ENCODE data around the gene KCTD19. TPM values are rescaled to one million over a fixed set of nuclear protein-coding genes. Genes with fewer than 3 reads are reported as not detected.
A peak's percentile ranks its signal among the peaks of the same experiment; 100 is the strongest.

The KCTD19 gene
- total RNA-seq, 2 experiments from 2014 or later, result 1.1 to 3.3 TPM

DNA sequence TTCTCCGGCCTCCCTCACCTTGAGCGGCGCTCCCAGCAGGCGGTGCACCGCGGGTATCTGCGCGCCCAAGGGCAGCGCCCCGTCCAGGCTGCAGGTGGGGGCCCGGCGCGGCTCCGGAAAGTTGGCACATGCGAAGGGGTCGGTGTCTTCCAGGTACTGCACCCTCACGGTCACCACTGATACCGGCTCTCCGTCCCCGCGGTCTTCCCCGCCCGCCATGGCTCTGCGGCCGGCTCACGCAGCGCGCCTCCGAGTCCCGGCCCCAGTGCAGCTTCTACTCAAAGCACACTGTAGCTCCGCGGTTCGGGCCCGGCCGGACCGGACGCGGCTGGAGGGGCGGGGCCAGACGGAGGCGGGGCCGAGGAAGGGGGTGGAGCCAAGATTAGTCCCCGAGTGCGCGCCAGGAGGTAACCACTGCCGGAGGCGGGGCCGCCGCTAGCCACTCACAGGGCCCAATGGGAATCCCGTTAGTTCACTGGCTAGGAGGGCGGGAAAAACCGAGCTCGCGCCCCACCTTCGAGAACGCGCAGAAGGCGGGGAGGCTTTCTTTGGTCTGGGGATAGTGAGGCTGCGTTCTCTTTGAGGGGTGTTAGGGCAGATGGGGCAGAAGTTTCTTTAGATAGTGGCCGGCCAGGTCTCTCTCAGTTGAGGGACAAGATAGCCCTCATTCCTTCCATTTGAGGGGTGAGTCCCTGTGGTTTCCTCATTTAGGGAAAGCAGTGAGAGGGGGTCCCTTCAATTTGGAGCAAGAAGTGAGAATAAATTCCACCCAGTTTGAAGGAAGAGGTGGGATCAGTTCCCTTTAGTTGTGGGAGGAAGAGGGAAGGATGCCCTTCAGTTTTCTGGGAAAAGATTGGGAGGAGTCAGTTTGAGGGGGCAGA lies 79.1 kb downstream of the KCTD19 start, which contains the start of gene FHOD1:
Gene FHOD1, minus strand, starts transcription at position 290 of the 881 bp plus-strand sequence. Its CDS starts 71 bp downstream, at position 219.
- Mint-ChIP-seq H3K27ac (peak within 1 kb of the TSS; percentile 93), H3K9me3 (ENCODE audit: low read depth) (no peaks in the 10 kb centered on the region), H3K4me1 (peaks cover 45% of the 10 kb centered on the region), H3K4me3 (peak within 1 kb of the TSS; percentile 87), H3K27me3 (peaks cover 12% of the 10 kb centered on the region), H3K36me3 (no peaks in the 10 kb centered on the region)
- CTCF ChIA-PET, result interaction anchor here (0.6 to 5.8 kb wide), 19 partner anchors 13 to 505 kb away, joined by 3 to 41 read pairs (median 5); partner anchors contain the start of genes E2F4, ELMO3, FBXL8 and TMEM208
- ATAC-seq (peak; percentile 74), DNase-seq (peak; percentile 99)

DNA sequence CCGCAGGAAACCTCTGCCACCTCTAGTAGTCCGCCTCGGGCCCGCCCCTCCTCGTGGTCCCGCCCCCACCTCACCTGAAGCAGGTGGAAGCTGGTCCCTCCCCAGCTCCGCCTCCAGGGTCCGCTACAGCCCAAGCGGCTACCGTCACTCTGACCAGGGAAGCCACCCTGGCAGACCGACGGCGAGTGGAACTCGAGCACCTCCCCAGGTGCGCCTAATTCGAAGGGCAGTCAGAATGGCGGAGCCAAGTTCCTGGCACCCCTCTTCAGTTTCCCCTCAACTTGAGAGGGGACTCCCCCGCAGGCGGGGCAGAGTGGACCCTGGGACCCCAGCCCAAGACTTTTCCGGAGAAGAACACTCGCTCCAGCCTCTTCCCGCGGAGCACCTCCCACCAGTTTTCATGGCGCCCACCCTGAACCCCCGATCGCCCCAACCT lies 79.8 kb downstream of the KCTD19 start:
- ATAC-seq (peak; percentile 1), DNase-seq (peak; percentile 72)
- Mint-ChIP-seq H3K36me3 (no peaks in the 10 kb centered on the region), H3K9me3 (ENCODE audit: low read depth) (no peaks in the 10 kb centered on the region), H3K27ac (peak overlapping the region; percentile 93), H3K4me3 (peak overlapping the region; percentile 87), H3K4me1 (peaks cover 49% of the 10 kb centered on the region), H3K27me3 (peaks cover 12% of the 10 kb centered on the region)
- CTCF ChIA-PET, result interaction anchor here (0.6 to 5.8 kb wide), 16 partner anchors 14 to 506 kb away, joined by 3 to 41 read pairs (median 4); partner anchors contain the start of genes E2F4, ELMO3, MATCAP1 and TMEM208

DNA sequence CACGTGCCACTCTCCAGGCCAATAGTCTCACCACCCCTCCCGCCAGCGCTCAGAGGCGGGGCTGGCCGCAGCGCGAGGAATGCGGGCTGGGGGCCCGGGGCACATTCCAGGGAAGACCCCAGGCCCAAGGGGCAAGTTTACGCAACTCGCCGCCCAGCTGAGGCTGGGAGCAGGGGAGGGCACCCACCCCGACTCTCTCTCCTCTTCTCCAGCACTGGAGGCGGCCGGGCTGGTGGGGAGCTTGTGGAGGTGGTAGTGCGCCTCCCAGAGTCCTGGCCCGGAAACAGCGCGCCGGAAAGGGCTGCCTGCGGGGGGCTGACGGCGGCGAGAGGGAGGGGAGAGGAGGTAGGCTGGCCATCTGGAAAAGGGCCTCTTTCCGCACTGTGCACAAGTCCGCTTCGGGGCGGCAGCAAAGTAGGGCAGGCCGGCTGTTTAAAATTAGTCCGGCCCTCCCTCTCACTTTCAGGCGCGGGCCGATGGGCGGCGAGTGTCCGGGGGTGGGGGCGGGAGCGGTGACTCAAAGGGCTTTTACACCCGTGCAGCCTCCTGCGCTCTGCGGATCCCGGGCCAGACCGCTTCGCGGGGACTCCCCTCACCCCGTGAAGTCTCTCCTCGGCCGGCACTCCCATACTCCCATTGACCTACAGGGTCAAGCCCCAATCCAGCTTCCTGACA lies 80.3 kb downstream of the KCTD19 start:
- Mint-ChIP-seq H3K27me3 (peaks cover 12% of the 10 kb centered on the region), H3K4me1 (peaks cover 54% of the 10 kb centered on the region), H3K36me3 (no peaks in the 10 kb centered on the region), H3K9me3 (ENCODE audit: low read depth) (no peaks in the 10 kb centered on the region), H3K27ac (peak overlapping the region; percentile 93), H3K4me3 (peak overlapping the region; percentile 87)
- CTCF ChIA-PET, result interaction anchor here (0.8 to 5.8 kb wide), 14 partner anchors 14 to 228 kb away, joined by 3 to 41 read pairs (median 4); partner anchors contain the start of genes E2F4, ELMO3, MATCAP1 and TMEM208
- ATAC-seq (peak; percentile 11), DNase-seq (peak; percentile 81)

DNA sequence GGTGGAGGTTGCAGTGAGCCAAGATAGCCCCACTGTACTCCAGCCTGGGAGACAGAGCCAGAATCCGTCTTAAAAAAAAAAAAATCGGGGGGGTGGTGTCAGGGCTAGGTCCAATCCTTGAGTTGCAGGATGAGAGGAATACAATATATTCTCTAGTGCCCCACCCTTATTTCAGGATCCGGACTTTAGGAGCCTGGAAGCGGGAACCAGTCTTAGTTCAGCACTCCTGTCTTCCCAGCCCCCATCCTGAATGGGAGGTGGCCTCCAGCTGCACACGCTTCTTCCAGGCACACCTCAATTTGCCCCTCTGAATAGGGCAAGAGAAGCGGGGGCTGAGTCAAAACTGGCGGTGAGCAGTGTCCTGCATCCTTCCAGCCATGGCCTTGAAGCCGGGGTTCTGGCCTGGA lies 80.9 kb downstream of the KCTD19 start:
- Mint-ChIP-seq H3K27me3 (peaks cover 12% of the 10 kb centered on the region), H3K36me3 (no peaks in the 10 kb centered on the region), H3K4me1 (peaks cover 55% of the 10 kb centered on the region), H3K27ac (peak overlapping the region; percentile 93), H3K9me3 (ENCODE audit: low read depth) (no peaks in the 10 kb centered on the region), H3K4me3 (peak overlapping the region; percentile 87)
- DNase-seq (no peak), ATAC-seq (no peak)
- CTCF ChIA-PET, result interaction anchor here (0.8 to 5.5 kb wide), 13 partner anchors 13 to 228 kb away, joined by 3 to 41 read pairs (median 4); partner anchors contain the start of genes E2F4, ELMO3, MATCAP1 and TMEM208

DNA sequence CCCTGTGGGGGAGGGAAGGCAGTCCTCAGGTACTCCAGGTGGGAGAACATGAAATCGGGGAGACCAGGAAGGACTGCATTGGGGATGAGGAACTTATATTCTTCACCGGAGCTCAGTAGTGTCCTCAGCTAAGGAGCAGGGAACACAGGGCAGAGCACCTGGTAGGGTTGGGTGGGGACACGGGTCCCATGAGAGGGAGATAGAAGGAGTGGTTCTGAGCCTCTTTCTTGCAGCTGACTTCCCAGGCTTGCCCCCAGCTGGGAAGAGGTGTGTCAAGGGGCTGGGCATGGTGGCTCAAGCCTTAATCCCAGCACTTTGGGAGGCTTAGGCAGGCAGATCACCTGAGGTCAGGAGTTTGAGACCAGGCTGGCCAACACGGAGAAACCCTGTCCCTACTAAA lies 81.4 kb downstream of the KCTD19 start:
- Mint-ChIP-seq H3K4me1 (peaks cover 55% of the 10 kb centered on the region), H3K27ac (peak overlapping the region; percentile 93), H3K27me3 (peaks cover 10% of the 10 kb centered on the region), H3K36me3 (no peaks in the 10 kb centered on the region), H3K4me3 (peak overlapping the region; percentile 87), H3K9me3 (ENCODE audit: low read depth) (no peaks in the 10 kb centered on the region)
- CTCF ChIA-PET, result interaction anchor here (1.0 to 5.5 kb wide), 10 partner anchors 18 to 276 kb away, joined by 3 to 41 read pairs (median 5); partner anchors contain the start of genes E2F4, ELMO3, PLEKHG4 and TMEM208
- ATAC-seq (no peak), DNase-seq (no peak)

DNA sequence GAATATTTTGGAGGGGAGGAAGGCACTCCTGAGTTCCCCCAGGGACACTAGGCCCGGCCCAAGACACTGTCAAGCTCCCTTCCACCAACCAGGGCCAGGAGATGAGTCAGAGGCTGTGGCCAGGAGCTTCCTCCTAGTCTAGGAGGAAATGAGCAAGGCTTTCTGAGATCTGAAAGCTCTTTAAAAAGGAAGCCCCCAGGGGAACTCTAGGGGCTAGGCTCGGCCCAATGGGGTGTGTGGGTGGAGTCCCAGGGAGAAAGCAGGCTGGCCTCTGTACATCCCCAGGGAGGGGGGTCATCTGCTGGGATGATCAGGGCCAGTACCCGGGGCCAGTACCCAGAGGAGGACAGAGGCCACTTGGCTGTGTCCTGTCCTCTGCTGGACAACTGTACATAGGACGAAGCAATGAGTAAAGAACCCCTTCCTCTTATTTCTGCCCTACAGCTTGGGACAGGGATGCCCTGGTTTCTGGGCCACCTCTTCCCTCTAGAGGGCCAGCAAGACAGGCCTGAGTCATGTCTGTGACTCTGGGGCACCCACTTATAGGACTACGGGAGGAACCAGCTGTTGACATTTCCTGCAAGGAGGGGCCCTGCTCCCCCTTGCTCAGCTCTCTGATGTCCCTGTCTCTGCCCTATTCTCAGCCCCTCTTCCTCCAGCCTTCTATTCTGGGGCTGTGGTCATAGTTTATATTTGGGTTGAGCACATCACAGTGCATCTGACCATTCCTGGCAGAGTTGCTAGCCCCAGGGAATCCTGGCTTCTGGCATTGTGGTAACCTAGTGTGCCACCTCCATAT lies 82.0 kb downstream of the KCTD19 start:
- Mint-ChIP-seq H3K36me3 (no peaks in the 10 kb centered on the region), H3K27ac (peak overlapping the region; percentile 93), H3K4me3 (peak overlapping the region; percentile 87), H3K9me3 (ENCODE audit: low read depth) (no peaks in the 10 kb centered on the region), H3K27me3 (peaks cover 4% of the 10 kb centered on the region), H3K4me1 (peaks cover 49% of the 10 kb centered on the region)
- ATAC-seq (peak; percentile 69), DNase-seq (peak; percentile 94)
- CTCF ChIA-PET, result interaction anchor here (0.7 to 5.5 kb wide), 18 partner anchors 12 to 286 kb away, joined by 3 to 41 read pairs (median 4); partner anchors contain the start of genes E2F4, ELMO3, KCTD19 and LRRC36

DNA sequence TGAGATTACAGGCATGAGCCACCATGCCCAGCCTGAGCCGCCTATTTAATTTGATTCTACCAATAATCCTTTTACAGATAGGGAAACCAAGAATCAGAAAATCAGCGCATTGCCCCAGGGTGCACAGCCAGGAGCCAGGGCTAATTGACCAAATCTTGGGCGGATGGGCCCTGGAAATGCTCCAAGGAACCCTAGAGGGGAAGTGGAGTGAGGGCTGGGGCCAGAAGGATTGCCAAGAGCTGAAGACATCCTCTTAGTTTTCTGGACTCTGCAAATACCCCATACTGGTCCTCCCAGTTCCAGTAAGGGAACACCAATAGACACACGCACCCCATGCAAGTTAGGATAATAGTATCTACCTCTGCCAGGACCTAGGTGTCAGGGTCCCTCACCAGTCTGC lies 83.1 kb downstream of the KCTD19 start:
- Mint-ChIP-seq H3K36me3 (no peaks in the 10 kb centered on the region), H3K4me3 (no peak overlapping the region), H3K27me3 (no peaks in the 10 kb centered on the region), H3K4me1 (peaks cover 44% of the 10 kb centered on the region), H3K9me3 (ENCODE audit: low read depth) (no peaks in the 10 kb centered on the region), H3K27ac (peak overlapping the region; percentile 93)
- no peak for ATAC-seq
- CTCF ChIA-PET, result interaction anchor here (1.1 to 5.5 kb wide), 8 partner anchors 16 to 156 kb away, joined by 3 to 41 read pairs (median 6); partner anchors contain the start of genes E2F4, KCTD19, LRRC36 and PLEKHG4
- DNase-seq, result no peak

DNA sequence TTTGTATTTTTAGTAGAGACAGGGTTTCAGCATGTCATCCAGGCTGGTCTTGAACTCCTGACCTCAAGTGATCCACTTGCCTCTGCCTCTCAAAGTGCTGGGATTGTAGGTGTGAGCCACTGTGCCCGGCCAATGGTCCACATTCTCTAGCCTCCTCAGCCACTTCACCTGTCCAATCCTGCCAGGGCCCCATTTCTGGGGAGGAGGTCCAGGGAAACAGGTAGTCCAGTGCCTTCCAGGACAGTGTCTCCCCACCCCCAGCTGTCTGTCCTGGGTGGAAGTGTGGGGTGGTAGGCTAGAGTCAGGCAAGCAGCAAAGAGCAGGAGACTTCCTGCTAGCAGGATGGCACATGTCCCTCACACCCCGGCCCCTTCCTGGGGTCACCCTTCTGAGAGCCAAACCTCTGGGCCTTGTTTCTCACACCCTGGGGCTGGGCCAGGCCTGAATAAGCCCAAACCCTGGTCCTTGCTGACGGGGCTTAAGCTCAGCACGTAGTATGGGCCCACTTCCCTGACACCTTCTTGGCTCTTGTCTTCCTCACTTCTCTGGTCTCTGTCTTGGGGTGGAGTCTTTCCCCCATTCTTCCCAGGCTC lies 84.3 kb downstream of the KCTD19 start:
- Mint-ChIP-seq H3K27ac (peak overlapping the region; percentile 66), H3K4me1 (peaks cover 39% of the 10 kb centered on the region), H3K27me3 (no peaks in the 10 kb centered on the region), H3K9me3 (ENCODE audit: low read depth) (no peaks in the 10 kb centered on the region), H3K4me3 (no peak overlapping the region), H3K36me3 (peaks cover 11% of the 10 kb centered on the region)
- DNase-seq (no peak), ATAC-seq (no peak)
- CTCF ChIA-PET, result interaction anchor here (0.5 to 1.9 kb wide), 5 partner anchors 11 to 72 kb away, joined by 3 to 5 read pairs (median 3); partner anchors contain the start of genes NOL3 and TMEM208

DNA sequence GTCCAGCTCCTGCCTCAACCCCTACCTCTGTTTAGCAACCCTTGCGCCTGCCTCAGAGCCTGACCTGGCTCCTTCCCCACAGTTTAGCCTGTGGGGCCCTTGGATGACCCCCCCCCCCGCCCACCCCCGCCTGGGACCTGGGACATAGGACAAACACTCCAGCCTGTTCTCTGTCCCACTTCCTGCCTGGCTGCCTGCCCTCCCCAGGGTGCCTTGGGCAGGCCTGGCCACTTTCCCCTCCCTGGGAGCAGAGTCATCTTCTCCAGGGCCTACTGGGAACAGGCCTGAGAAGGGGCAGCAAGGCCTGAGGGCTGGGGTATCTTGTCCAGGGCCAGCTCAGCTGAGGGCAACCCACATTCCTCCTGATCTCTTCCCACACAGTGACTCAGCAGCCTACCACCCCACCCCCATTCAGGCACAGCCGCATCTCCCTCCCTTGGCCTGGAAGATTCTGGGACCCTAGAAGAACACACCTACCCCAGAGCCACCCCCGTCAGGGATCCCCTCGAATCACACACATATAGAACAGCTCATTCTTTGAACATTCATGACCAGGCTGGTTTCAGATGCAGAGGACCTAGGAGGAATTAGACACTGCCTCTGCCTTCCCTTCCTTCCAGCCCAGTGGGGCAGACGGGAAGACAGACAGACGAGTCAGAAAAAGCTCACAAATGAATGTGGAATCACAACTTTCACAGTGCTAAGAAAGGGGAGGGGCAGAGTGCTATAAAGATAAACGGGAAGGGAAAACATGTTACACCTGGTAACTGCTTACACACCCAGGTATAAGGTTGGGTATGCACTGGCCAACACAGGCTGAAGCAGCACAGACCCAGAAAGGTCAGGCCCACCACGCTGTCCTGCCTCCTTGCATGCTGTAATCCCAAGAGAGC lies 85.3 kb downstream of the KCTD19 start:
- ATAC-seq (no peak), DNase-seq (no peak)
- CTCF ChIA-PET, result interaction anchor here (1.1 to 1.9 kb wide), 2 partner anchors 14 to 71 kb away, joined by 3 to 5 read pairs; partner anchors contain the start of genes NOL3 and TMEM208
- Mint-ChIP-seq H3K27ac (peak overlapping the region; percentile 48), H3K4me3 (no peak overlapping the region), H3K36me3 (peaks cover 17% of the 10 kb centered on the region), H3K9me3 (ENCODE audit: low read depth) (no peaks in the 10 kb centered on the region), H3K27me3 (no peaks in the 10 kb centered on the region), H3K4me1 (peaks cover 40% of the 10 kb centered on the region)

DNA sequence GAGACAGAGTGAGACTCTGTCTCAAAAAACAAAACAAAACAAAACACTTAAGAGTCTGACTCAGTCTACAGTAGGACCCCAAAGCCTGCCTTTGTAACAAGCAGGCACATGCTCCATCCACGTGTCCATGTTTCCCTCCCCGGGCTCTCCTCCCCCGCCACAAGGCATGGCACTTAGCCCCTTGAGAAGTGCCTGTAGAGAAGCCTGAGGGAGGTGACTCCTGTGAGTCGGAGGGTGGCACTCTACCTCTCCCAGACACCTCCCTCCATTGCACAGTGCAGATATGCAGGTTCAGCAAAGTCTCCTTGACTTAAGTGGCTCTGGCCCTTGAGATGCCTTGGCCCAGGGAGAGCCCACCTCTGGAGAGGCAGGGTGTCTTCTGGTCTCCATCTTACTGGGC lies 86.0 kb downstream of the KCTD19 start:
- peak overlapping the region; percentile 15 for H3K27ac Mint-ChIP-seq
- peaks cover 20% of the 10 kb centered on the region for H3K36me3 Mint-ChIP-seq
- peaks cover 42% of the 10 kb centered on the region for H3K4me1 Mint-ChIP-seq
- no peaks in the 10 kb centered on the region for H3K9me3 Mint-ChIP-seq (ENCODE audit: low read depth)
- no peaks in the 10 kb centered on the region for H3K27me3 Mint-ChIP-seq
- CTCF ChIA-PET, result interaction anchor here (3.2 kb wide), 1 partner anchor 13 kb away, joined by 16 read pairs; the partner anchor contains the start of gene TMEM208
- no peak overlapping the region for H3K4me3 Mint-ChIP-seq
- no peak for DNase-seq
- no peak for ATAC-seq

All from activated CD8-positive, alpha-beta memory T cell treated with anti-CD3 and anti-CD28 coated beads, Interleukin-2, amount 10 ng/mL, durations not matched to agents 7 days and 5 days (primary cell).